ENCODE measurements around the gene TMEM218. TPM values are rescaled to one million over a fixed set of nuclear protein-coding genes. Genes with fewer than 3 reads are reported as not detected.

Gene TMEM218
- total RNA-seq, 1 donor from 2014 or later = 15.8 TPM

DNA sequence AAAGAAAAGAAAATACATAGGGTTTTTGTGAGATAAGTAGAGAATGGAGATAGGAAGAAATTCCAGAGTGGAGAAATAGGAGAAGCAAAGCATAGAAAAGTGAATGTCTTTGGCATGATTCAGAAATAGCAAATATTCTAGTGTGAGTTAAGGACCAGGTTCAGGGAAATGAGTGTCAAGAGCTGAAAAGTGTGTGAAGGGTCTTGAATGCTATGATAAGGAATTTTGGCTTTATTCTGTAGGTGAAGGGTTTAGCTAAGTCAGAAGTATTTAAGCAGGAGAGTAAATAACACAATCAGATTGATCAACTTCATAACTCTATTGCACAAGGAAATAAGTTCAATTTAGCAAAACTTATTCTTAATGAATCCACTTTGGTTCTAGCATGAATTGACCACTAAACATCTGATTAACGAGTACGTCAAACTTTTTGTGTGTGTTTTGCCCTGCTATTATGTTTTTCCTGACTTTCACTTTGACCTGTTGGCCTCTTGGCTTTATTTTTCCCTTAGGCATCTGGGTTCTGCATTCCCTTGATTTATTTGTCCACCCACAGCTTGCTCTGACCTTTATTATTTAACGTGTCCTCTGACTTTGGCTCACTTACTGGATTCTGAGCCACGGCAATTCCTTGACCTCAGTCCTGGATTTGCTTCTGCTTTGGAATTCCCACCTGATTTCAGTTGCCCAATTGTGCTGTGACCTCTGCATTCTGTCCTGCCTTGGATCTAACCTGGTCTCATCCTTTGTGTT lies 11.9 kb upstream of the TMEM218 start:
- no peak overlapping the region for H3K27ac Mint-ChIP-seq (ENCODE audit: unreplicated experiment)
- H3K4me3 Mint-ChIP-seq (ENCODE audit: unreplicated experiment) = no peak overlapping the region
- H3K9me3 Mint-ChIP-seq (ENCODE audit: unreplicated experiment) = peaks cover 3% of the 10 kb centered on the region
- TF ChIP-seq, protein P1, sequence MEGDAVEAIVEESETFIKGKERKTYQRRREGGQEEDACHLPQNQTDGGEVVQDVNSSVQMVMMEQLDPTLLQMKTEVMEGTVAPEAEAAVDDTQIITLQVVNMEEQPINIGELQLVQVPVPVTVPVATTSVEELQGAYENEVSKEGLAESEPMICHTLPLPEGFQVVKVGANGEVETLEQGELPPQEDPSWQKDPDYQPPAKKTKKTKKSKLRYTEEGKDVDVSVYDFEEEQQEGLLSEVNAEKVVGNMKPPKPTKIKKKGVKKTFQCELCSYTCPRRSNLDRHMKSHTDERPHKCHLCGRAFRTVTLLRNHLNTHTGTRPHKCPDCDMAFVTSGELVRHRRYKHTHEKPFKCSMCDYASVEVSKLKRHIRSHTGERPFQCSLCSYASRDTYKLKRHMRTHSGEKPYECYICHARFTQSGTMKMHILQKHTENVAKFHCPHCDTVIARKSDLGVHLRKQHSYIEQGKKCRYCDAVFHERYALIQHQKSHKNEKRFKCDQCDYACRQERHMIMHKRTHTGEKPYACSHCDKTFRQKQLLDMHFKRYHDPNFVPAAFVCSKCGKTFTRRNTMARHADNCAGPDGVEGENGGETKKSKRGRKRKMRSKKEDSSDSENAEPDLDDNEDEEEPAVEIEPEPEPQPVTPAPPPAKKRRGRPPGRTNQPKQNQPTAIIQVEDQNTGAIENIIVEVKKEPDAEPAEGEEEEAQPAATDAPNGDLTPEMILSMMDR (IDR thresholded peaks at IDR 0.05; ENCODE audit: partially characterized antibody, unreplicated experiment) = no peak
- peaks cover 2% of the 10 kb centered on the region for H3K27me3 Mint-ChIP-seq (ENCODE audit: unreplicated experiment)
- no peaks in the 10 kb centered on the region for H3K4me1 Mint-ChIP-seq (ENCODE audit: low read depth, unreplicated experiment)
- DNase-seq = no peak
- no peaks in the 10 kb centered on the region for H3K36me3 Mint-ChIP-seq (ENCODE audit: unreplicated experiment)

DNA sequence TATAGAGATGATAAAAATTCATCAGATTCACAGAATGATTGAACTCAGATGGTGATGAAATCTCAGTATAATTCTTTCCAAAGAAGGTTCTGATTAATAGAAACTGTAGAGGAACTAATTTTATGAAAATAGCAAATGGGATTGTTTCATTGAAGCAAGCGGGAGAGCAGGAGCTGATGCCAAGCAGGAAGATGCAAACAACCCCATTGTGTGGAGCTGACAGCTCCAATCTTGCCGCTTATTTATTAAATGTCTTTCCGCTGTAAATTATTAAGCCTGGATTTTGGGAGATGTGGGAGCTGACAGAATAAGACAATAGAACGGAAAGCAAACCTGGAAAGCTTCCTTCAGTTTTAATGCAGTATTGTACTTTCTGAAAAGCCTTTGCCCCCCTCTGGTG lies 6.0 kb upstream of the TMEM218 start:
- no peaks in the 10 kb centered on the region for H3K36me3 Mint-ChIP-seq (ENCODE audit: unreplicated experiment)

GRCh38 chr11:125114518-125114917 lies 3.1 kb upstream of the TMEM218 start:
- H3K4me1 Mint-ChIP-seq (ENCODE audit: low read depth, unreplicated experiment) = peaks cover 12% of the 10 kb centered on the region
- no peak for DNase-seq
- TF ChIP-seq, protein P1 (IDR thresholded peaks at IDR 0.05; ENCODE audit: partially characterized antibody, unreplicated experiment) = peak; percentile 21

More for the DNA sequence above, 6.0 kb upstream of the TMEM218 start:
- Mint-ChIP-seq H3K9me3 (ENCODE audit: unreplicated experiment) (peaks cover 2% of the 10 kb centered on the region), H3K4me3 (ENCODE audit: unreplicated experiment) (peak overlapping the region; percentile 23), H3K27ac (ENCODE audit: unreplicated experiment) (no peak overlapping the region), H3K4me1 (ENCODE audit: low read depth, unreplicated experiment) (peaks cover 2% of the 10 kb centered on the region), H3K27me3 (ENCODE audit: unreplicated experiment) (peaks cover 2% of the 10 kb centered on the region)
- TF ChIP-seq, protein P1 (IDR thresholded peaks at IDR 0.05; ENCODE audit: partially characterized antibody, unreplicated experiment) = no peak
- DNase-seq = no peak

DNA sequence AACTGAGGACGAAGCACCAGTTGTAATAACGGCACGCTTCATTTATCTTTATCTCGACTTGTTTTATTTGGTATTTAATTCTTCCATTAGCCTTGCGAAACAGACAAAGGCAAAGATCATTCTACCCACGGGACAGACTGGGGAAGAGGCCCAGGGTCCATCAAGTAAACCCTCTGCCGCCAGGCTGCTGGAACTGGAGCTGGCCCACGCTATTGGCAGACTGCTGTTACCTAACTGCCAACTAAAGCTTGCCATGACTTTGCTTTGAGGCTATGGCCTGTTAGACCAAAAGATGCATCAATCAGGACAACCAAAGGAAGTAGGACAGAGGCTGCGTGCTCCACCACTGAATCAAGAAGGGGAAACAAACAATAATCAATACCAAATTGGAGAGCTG lies 780 bp upstream of the TMEM218 start:
- H3K36me3 Mint-ChIP-seq (ENCODE audit: unreplicated experiment) = no peaks in the 10 kb centered on the region
- H3K27me3 Mint-ChIP-seq (ENCODE audit: unreplicated experiment) = peaks cover 2% of the 10 kb centered on the region
- TF ChIP-seq, protein P1 (IDR thresholded peaks at IDR 0.05; ENCODE audit: partially characterized antibody, unreplicated experiment) = no peak
- peaks cover 12% of the 10 kb centered on the region for H3K4me1 Mint-ChIP-seq (ENCODE audit: low read depth, unreplicated experiment)
- no peak for DNase-seq
- peak overlapping the region; percentile 100 for H3K4me3 Mint-ChIP-seq (ENCODE audit: unreplicated experiment)
- peaks cover 2% of the 10 kb centered on the region for H3K9me3 Mint-ChIP-seq (ENCODE audit: unreplicated experiment)
- peak overlapping the region; percentile 84 for H3K27ac Mint-ChIP-seq (ENCODE audit: unreplicated experiment)

More at GRCh38 chr11:125114518-125114917, 3.1 kb upstream of the TMEM218 start:
- Mint-ChIP-seq H3K9me3 (ENCODE audit: unreplicated experiment) (peaks cover 2% of the 10 kb centered on the region), H3K36me3 (ENCODE audit: unreplicated experiment) (no peaks in the 10 kb centered on the region), H3K4me3 (ENCODE audit: unreplicated experiment) (no peak overlapping the region), H3K27ac (ENCODE audit: unreplicated experiment) (no peak overlapping the region), H3K27me3 (ENCODE audit: unreplicated experiment) (peaks cover 4% of the 10 kb centered on the region)

GRCh38 chr11:125111001-125111342 lies 454 bp downstream of the TMEM218 start:
- Mint-ChIP-seq H3K27me3 (ENCODE audit: unreplicated experiment) (peaks cover 2% of the 10 kb centered on the region), H3K9me3 (ENCODE audit: unreplicated experiment) (peaks cover 2% of the 10 kb centered on the region), H3K4me1 (ENCODE audit: low read depth, unreplicated experiment) (peaks cover 12% of the 10 kb centered on the region), H3K4me3 (ENCODE audit: unreplicated experiment) (peak overlapping the region; percentile 100), H3K36me3 (ENCODE audit: unreplicated experiment) (no peaks in the 10 kb centered on the region), H3K27ac (ENCODE audit: unreplicated experiment) (peak overlapping the region; percentile 95)
- TF ChIP-seq, protein P1 (IDR thresholded peaks at IDR 0.05; ENCODE audit: partially characterized antibody, unreplicated experiment) = no peak
- DNase-seq = no peak
